HG02678 (cell line): ENCODE results near the gene IL1A.

Source experiments
- ATAC-seq: cut with Tn5 transposase; IDR thresholded peaks from one replicate; pipeline ENCODE4 v1.9.1; 2021; ENCODE audit warnings: mild to moderate bottlenecking, moderate library complexity; ENCODE audit not compliant: unreplicated experiment

Gene IL1A

DNA sequence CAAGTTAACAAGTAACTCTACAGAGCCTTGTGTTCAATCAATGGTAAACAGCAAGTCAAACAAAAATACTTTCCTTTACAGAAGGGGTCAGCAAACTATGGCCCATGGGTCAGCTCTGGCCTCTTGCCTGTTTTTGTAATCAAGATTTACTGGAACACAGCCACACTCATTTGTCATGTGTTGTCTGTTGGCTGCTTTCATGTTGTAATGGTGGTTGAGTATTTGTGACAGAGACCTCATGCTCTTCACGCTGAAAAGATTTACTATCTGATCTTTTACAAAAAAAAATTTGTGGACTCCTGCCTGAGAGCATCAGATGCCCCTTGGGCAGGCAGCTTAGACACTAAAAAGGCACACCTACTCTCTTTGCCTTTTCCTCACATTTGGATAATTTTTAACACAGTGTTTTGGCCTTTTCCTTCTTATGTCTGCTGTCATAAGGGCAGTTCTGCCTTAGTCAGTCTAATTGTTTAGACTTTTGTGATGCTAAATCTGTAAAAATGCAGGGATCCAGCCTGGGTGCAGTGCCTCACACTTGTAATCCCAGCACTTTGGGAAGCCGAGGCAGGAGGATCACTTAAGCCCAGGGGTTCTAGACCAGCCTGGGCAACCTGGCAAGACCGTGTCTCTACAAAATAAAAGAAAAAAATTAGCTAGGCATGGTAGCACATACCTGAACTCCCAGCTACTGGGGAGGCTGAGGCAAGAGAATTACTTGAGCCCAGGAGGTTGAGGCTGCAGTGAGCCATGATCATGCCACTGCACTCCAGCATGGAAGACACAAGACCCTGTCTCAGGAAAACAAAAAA lies 34.0 kb upstream of the IL1A start:
- ATAC-seq, result no peak

DNA sequence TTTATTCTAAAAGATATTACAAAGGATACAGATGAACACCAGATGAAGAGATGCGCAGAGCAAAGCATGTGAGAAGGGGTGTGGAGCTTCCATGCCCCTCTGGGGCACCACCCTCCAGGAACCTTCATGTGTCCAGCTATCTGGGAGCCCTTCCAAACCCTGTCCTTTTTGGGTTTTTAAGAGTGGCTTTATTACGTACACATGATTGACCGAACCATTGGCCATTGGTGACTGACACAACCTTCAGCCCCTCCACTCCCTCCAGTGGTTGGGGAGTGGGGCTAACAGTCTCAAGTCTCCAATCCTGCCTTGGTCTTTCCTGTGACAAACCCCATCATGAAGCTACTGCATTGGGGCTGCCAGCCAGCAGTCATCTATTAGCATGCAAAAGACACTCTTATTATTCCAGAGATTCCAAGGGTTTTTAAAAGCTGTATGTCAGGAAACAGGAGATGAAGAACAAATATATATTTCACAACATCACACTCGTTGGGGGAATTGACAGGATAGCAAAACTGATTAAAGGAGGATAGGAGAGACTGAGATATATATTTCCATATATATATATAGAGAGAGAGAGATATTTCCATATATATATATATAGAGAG lies 32.9 kb upstream of the IL1A start:
- ATAC-seq, result no peak

DNA sequence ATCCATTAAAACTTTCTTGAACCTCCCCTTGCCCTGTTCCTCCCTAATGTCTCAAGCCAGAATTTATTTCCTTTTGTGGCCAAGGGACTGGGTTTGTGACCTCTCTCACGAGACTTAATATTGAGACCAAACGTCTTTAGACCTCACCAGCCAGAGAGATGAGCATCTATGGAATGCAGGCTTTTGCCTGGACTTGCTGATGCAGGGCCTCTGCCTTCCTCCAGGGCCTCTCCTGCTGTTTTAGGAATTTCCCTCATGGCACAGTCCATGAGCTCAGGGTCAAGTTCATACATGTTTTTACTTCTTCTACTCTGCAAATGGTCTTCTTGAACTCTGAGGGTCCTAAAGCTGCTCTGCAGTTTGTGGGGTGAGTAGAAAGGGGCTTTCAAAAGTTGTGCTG lies 30.0 kb upstream of the IL1A start:
- no peak for ATAC-seq

DNA sequence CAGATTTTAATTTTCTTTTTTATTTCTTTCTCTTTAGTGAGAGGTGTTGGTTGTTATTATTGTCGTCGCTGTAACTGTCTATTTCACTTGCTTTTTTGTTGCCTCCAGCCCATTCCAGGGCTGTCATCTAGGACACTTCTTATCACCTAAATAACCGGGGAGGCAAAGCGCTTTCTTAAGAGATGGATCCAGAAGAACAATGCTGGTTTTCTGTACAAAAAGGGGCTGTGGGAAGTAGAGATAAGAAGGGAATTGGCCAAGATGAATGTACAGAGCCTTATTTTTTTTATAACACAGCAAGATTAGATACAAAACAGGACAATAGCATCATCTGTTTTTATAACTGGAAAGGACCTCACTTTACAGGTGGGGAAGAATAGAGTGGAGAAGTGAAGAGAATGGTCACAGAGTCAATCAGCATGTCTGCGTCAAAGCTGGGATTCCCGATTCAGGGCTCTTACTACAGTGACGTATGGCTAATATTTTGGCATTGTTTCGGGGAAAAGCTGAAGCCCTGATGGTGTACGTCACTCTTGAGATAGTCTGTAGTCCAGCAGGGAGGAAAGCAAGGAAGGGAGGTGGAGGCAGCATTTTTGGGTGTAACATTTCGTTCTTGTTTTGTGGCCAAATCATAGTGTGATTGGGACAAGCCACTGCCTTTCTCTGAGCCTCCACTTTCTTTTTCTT lies 29.1 kb upstream of the IL1A start:
- ATAC-seq, result no peak

DNA sequence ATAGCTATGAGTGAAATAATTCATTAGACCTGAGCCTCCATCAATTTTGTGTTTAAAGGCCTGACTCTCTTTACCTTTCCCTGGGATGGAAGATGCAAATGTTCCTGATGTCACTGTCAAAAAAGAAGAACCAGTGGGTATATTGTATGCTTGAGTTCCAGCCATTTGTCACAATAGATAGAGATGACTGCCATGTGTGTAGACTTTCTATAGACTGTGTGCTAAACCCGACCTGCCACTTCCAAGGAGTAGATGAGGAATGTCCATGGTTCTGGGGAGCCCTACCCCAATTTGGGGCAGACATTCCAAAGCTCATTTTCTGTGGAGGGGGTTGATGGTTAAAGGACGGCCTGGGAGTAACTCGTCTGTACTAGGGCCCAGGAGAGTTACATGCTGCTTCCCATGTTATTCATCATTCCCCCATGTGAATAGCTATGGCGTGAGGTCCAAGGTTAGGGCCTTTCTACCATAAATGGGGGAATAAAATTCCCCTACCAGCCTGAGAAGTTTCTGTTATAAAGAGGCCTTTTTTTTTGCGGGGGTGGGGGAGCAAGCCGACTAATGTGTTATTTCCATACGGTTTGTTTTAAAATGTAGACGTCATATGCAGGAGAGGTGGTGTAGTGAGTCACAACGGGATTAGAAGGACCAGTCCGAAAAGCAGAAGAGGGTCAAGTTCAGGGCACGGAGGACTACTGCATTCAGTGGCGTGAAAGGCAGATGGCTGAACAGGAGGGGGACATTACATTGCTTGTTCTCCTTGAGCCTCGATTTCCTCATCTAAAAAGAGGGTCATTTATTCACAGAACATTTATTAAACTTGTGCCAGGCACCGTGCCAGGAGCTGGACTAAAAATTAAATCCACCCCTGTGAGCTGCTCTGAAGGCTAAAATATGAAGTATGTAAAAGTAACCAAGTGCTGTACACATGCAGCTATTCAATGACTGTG lies 28.3 kb upstream of the IL1A start:
- ATAC-seq, result peak; percentile 68

DNA sequence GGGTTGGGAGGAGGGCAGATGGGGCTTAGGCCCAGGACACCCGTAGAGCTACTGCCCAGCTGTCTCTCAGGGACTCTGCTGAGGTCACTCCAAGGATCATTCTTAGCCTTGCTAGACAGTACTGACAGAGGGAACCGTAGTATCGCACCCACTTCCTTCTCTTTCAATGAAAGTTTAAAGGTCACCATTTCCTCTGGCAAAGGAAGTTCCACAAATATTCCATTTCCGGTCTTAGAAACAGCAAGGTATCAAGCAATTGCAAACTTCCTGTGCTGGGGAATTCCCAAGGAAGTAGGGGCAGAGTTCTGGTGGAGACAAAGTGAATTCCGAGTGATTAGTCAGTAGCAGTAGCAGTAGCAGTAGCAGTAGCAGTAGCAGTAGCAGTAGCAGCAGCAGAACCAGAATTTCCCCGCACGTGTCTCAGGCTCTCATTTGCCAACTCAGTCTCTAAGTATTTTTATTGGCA lies 27.6 kb upstream of the IL1A start:
- no peak for ATAC-seq

DNA sequence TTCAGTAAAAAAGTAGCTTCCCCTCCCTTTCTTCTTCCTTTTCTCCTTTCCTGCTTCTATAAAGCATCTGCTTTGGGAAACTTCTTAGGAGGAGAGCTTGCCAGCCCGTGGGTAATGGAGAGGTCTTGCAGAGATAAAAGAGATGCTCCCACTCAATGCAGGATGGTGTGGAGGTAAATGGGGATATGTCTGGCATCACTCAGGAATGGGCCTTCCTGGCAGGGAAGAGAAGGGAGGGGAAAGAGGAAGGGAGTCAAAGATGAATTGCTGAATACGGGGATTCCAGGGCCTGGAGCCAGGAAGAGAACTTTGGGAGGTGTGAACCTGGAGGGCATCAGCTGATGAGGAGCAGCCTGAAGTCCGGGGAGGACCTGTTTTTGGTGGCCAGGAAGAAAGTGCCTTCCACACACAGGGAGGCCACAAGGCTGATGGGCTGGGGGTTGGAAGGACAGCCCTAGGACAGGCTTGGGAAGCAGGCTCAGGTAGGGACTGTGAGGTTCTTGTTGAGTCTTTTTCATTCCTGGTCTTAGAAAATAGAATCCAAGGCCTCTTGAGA lies 27.1 kb upstream of the IL1A start:
- ATAC-seq, result no peak

DNA sequence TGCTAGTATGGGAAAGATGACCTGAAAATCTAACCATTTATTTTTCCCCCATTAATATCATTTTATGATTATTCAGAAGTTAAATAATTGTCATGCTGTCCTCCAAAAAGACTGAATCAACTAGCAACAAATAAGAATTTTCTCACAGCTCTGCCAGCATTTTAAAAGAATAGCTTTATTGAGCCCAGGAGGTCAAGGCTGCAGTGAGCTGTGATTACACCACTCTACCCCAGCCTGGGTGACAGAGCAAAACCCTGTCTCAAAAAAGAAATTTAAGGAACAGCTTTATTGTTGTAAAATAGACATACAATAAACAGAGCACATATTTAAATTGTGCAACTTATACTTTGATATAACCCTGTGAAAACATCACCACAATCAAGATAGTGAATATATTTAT lies 24.8 kb upstream of the IL1A start:
- ATAC-seq, result no peak

DNA sequence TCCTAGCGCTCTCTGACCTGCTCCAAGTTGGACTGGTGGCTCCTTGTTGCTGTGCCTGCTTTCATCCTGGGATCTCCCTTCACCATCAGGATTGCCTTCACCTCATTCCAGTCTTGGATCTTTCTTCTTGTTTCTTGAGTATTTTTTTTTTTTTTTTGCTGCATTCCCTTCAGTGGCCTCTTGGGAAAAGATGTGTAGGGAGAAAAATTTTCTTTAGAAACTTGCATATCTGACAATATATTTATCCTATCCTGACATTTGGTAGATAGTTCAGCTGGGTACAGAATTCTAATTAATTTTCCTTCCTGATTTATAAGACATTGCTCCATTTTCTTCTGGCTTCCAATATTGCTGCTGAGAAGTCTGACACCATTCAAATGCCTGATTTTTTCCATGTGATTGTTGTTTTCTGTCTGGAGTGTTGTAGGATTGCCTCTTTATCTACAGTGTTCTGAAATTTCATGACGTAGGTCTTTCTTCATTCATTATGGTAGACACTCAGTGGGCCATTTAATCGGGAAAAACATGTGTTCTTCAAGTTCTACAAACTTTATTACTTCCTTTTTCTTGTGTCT lies 23.0 kb upstream of the IL1A start:
- no peak for ATAC-seq

DNA sequence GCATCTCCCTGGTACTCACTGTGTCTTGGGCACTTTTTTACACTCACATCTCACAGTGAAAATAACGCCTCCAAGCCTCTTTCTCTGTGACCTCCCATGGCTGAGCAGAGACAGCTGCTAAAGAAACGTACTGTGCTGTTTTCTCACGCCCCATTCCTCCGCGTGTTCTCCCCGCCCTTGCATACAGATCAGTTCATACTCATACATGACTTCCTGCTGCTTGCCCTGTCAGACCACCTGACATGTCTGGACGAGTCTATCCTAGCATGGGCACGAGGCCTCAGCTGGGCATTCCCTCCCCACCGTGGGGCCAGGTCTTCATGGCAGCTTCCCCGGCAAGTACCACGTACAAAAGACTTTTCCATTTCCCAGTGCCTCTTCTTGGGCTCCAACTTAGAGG lies 21.2 kb upstream of the IL1A start:
- ATAC-seq, result peak; percentile 58

DNA sequence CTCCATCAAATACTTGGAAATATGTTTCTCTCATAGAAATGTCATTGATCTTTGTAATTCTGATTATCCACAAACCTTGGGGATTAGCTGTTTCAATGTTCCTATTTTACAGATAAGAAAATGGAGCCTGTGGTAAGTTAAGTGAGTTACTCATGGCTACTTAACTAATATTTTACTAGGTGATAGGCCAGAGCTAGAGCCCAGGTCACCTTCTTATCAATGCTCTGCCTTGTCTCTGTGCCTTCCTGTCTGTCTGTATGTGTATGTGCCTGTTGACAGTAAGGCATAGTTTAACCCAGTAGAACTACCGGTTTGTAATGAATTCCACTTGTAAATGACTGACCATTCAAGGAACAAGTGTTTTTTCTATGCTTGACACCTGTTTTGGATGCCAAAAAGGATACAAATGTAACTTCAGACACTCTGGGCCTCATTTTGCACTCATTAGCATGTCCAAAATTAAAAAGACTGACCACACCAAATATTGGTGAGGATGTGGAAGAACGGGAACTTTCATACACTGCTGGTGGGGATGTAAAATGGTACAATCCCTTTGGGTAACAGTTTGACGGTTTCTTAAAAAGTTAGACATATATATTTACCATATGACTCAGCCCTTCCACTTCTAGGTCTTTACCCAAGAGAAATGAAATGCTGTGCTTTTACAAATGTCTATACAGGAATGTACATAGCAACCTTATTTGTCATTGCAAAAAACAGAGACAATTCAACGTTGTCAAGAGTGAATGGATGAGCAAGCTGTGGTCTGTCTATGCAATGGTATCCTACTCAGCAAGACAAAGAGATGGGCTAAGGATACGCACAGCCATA lies 19.6 kb upstream of the IL1A start:
- ATAC-seq, result peak; percentile 44

DNA sequence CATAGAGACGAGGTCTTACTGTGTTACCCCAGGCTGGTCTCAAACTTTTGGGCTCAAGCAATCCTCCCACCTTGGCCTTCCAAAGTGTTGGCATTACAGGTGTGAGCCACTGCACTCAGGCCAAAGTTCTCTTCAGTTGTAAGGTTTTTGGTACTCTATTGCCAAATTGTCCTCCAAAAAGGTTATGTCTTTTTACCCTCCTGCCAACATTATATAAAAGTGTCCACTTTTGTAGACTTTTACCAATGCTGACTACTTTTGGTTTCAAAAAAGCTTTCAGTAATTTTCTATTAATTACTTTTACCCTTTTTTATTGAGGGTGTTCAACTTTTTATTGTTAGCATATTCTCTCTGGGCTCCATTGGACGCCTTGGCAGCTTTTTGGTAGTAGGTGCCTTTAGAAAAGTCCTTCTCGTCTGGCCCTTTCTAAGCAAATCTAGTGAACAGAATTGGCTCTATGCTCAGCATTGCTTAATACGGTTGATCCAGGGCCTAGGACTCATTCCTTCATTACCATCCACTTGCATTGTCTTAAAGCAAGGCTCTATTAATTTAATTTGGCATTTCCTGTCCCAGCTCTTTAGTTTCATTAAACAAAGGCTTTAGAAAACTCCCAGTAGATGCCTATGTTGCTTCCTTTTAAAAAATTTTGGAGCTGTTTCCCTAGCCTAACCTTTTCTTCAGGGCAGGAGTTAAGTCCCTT lies 16.7 kb upstream of the IL1A start:
- no peak for ATAC-seq

DNA sequence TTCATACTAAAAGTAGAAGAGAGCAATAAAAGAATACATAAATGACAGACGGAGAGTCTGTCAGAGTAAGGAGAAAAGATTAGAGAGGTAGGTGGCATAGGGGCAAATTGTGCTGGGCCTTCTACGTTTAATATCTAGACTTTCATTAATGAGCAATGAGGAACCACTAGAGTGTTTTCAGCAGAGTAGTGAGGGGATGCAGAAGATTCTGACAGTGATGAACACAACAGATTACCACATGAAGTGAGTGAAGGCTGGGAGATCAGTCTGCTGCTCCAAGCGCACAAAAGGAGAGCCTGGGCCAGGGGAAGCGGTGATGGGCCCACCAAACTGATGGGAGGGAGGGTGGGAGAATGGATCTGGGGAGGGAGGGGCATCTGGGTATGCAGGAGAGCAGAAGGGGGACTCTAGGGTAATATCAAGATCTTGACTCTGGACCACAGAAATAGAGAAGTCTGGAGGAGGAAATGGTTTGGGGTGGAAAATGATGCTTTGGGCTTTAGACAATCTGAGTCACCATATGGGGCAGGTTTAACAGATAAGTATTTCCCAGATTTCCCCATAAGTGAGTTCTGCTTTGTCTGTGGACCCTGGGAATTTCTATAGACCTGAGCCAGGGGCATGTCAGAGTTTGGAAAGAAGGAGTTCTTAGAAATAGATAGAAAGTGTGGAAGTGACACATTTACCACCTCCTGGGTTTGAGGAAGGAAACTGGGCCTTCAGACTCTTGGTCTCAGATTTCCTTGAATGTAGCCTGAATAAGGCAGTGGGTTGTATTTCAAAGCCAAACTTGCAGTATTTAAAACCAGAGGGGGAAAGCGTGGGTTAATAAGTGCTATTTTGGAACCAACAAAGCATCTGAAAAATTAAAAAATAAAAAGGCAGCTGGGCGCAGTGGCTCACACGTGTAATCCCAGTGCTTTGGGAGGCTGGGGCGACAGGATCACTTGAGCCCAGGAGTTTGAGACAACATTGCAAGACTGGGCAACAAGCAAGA lies 15.0 kb upstream of the IL1A start:
- no peak for ATAC-seq

DNA sequence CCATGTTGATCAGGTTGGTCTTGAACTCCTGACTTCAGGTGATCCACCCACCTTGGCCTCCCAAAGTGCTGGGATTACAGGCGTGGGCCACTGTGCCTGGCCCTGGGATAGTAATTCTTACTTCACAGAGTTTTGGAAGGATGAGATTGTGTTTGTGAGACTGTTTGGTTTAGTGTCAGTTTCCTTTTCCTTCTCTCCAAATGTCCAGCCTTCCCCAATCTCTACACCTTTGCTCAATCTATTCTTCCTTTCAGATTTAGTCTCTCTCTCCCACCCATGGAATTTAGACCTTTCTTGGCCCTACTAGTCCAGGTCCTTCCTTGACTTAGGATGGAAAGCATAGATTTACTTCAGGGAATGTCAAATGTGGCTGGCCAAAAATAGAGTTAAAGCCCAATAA lies 12.2 kb upstream of the IL1A start:
- no peak for ATAC-seq

DNA sequence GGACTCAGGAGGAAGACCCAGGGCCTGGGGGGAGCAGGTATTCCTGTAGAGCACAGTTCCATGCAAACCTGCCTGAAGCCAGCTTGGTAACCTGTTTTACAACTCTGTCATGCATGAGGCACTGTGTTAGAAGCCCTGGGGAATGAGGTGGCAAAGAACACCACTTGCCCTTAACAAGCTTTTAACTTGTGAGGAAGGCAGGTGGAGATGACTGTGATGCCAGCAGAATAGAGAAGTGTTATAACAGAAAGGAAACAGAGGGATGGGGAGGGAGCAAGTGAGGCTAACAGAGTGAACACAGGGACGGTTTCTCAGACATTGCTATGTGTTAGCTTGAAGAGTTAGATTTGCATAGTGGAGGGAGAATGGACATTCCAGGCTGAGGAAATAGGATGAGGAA lies 11.5 kb upstream of the IL1A start:
- ATAC-seq, result no peak

DNA sequence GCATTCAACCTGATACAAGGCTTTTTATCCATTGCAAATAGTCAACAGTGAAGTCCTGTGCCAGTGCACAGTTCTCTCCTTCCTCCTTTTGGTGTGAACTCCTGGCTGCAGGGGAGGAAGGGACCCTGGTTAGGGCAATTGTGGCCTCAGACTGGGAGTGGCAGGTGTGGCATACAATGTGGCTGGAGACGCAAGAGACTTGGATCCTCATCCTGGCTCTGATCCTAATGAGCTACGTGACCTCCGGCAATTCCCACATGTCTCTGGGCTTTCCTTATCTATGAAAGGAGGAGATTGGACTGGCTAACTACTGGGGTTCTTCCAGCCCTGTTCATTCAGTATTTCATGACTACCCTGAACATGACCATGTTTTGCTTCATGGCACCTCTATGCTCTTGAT lies 10.5 kb upstream of the IL1A start:
- ATAC-seq, result no peak

DNA sequence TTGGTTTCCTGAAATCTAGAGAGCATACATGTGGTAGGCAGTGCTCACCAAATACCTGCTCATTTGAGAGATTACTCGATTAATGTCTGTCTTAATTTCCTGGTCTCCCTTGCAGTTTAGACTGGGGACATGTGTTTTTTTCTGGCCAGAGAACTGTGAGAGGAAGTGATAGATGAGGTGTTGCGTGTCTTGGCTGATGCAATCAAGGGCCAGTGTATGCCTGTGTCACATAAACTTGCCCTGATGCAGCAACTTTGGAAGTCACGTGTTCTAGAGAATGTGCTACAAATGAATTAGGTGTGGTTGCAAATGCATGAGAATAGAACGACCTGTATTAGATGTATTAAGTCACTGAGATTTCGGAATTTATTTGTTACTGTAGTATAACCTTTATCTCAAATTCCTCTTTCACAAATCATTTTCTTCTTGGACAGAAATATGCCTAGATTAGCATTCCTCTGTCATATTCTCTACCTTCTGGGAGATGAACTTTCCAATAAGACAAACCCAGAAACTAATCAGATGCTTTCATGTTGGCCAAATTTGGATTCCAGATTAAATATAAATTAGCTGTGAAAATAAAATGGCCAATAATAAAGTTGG lies 9.9 kb upstream of the IL1A start:
- ATAC-seq, result peak; percentile 71
